Neural cell (in vitro differentiated cells): ENCODE measurements around the gene GIPC2.

Experiments used
- CTCF ChIP-seq: fragments of 450-650 bp; IDR thresholded peaks from 2 replicates; pipeline ENCODE4 v1.5.1; 2014; ENCODE audit warnings: antibody characterized with exemption, mild to moderate bottlenecking, moderate library complexity; ENCODE audit not compliant: poor library complexity, severe bottlenecking
- RAD21 ChIP-seq: fragments of 450-650 bp; conservative IDR thresholded peaks from 2 replicates; pipeline ENCODE4 v1.6.1; 2014; ENCODE audit warnings: antibody characterized with exemption, mild to moderate bottlenecking, moderate library complexity
- SMC3 ChIP-seq: fragments of 450-650 bp; conservative IDR thresholded peaks from 2 replicates; pipeline ENCODE4 v1.6.1; 2014; ENCODE audit warnings: antibody characterized with exemption, mild to moderate bottlenecking, moderate library complexity; ENCODE audit not compliant: poor library complexity
- TAF1 ChIP-seq: IDR thresholded peaks from 2 replicates; pipeline ENCODE4 v1.6.1; 2012; ENCODE audit warnings: low read depth

- TF ChIP-seq CTCF (no peak), TAF1 (no peak), SMC3 (no peak), RAD21 (no peak)
Observed at GRCh38 chr1:78058670-78059069, 12.9 kb downstream of the GIPC2 start.
